Epithelial cell of proximal tubule (primary cell): ENCODE results near the gene SLC16A13. TPM values are rescaled to one million over a fixed set of nuclear protein-coding genes. Genes with fewer than 3 reads are reported as not detected.
"Not testable (repeated sequence)": the region's sequence is repeated elsewhere in the genome, so short reads cannot be mapped to it uniquely, and the experiment has no call there.

ENCODE experiments used
- DNase-seq: peaks from one replicate; pipeline ENCODE4 v3.0.0-alpha.2; 2011; ENCODE audit warnings: low read depth
- H3K4me3 ChIP-seq: 2 replicates; pipeline ENCODE4 v1.5.1; 2011; ENCODE audit warnings: low read depth, mild to moderate bottlenecking, low read length
- total RNA-seq: library from RNA; depleted of rRNA; stranded (reverse); fragments of >200 nt; gene quantifications from 2 replicates; pipeline ENCODE4 v1.2.3, GENCODE V29; 2015
- TF ChIP-seq, protein P1 (sequence below): conservative IDR thresholded peaks from 2 replicates; pipeline ENCODE4 v1.5.1; 2012; ENCODE audit warnings: low read depth, mild to moderate bottlenecking, low read length

SLC16A13 gene, protein sequence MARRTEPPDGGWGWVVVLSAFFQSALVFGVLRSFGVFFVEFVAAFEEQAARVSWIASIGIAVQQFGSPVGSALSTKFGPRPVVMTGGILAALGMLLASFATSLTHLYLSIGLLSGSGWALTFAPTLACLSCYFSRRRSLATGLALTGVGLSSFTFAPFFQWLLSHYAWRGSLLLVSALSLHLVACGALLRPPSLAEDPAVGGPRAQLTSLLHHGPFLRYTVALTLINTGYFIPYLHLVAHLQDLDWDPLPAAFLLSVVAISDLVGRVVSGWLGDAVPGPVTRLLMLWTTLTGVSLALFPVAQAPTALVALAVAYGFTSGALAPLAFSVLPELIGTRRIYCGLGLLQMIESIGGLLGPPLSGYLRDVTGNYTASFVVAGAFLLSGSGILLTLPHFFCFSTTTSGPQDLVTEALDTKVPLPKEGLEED
- total RNA-seq = 3.1 and 4.1 TPM in 2 replicates

DNA sequence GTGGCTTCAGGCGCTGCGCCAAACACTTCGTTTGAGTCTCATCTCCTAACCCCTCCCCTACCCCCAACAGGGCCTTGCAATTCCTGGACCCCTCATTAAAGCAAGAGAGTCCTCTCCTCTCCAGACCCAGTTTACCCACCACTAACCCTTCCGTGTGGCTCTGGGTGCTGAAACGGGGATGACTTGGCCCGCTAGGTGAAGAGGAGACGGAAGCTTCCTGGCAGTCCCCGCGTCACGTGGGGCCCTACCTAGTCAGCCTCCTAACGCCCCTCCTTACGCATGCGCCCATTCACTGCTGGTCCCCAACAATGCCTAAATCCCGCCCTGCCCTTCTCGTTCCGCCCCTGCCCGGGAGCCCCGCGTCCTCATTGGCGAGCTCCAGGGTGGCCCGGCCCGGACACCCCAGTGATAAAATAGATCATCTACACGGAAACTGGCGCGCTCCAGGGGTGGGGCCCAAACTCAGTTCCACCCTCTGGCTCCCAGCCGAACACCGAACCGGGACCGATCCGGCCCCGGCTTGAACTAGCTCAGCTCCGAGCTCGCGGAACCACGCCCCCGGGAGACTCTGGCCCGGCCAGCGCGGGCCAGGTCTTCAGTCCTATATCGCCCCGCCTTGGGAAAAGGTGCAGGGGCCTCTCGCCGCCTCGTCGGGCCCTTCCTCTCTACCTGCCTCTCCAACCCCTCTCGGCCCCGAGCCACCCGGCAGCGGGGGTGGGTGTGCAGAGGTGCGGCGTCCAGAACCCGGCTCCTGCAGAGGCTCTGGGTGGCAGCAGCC lies at the start of gene SLC16A13:
Gene SLC16A13 (plus strand): TSS at position 425 of the 778 bp plus-strand sequence. CDS start 368 bp downstream, outside the sequence.
- peak within 1 kb of the TSS; percentile 59 for H3K4me3 ChIP-seq
- DNase-seq = no peak
- TF ChIP-seq, protein P1, sequence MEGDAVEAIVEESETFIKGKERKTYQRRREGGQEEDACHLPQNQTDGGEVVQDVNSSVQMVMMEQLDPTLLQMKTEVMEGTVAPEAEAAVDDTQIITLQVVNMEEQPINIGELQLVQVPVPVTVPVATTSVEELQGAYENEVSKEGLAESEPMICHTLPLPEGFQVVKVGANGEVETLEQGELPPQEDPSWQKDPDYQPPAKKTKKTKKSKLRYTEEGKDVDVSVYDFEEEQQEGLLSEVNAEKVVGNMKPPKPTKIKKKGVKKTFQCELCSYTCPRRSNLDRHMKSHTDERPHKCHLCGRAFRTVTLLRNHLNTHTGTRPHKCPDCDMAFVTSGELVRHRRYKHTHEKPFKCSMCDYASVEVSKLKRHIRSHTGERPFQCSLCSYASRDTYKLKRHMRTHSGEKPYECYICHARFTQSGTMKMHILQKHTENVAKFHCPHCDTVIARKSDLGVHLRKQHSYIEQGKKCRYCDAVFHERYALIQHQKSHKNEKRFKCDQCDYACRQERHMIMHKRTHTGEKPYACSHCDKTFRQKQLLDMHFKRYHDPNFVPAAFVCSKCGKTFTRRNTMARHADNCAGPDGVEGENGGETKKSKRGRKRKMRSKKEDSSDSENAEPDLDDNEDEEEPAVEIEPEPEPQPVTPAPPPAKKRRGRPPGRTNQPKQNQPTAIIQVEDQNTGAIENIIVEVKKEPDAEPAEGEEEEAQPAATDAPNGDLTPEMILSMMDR = no peak

DNA sequence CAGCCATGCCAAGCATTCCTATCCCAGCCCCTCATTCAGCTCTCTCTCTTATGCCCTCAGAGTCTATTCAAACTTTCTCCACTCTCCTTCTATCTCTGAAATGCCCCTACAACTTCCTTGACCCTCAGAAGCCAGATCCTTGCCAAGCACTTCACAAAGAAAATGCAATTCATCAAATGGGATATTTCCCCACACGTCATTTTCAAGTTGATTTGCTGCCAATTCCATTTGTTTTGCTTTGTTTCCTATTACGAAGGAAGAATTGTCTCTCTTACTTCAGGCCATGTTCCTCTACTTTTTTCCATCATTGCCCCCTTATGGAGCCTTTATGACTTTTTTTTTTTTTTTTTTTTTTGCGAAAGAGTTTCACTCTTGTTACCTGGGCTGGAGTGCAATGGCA lies 49.1 kb upstream of the SLC16A13 start:
- TF ChIP-seq, protein P1 = no peak
- no peak for DNase-seq
- no peak overlapping the region for H3K4me3 ChIP-seq

DNA sequence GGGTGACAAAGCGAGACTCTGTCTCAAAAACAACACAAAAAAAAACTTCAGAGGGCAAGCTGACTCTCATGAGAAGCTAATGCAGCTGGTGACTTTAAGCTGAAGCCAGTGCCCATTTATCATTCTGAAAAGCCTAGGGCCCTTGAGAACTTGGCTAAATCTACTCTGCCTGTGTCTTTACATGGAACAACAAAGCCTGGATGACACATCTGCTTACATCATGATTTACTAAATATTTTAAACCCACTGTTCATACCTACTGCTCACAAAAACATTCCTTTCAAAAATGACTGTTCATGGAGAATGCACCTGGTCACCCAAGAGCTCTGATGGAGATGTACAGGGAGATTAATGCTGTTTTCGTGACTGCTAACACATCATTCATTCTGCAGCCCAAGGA lies 46.0 kb upstream of the SLC16A13 start:
- DNase-seq = no peak
- no peak overlapping the region for H3K4me3 ChIP-seq
- TF ChIP-seq, protein P1 = no peak

DNA sequence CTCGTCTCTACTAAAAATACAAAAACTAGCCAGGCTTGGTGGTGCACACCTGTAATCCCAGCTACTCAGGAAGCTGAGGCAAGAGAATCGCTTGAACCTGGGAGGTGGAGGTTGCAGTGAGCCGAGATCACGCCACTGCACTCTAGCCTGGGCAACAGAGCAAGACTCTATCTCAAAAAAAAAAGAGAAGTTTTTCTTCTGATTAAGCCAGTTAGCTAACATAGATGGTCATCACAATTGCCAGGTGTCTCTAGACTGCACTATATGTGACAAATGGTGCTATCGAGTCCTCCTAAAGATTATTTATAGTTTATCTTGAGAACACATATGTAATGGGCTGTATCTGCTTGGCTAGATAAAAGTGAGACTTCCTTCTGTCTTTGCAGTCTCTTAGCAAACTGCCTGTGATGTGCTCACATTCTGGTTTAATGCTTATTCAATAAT lies 42.2 kb upstream of the SLC16A13 start:
- H3K4me3 ChIP-seq, DNase-seq: not testable (repeated sequence)

DNA sequence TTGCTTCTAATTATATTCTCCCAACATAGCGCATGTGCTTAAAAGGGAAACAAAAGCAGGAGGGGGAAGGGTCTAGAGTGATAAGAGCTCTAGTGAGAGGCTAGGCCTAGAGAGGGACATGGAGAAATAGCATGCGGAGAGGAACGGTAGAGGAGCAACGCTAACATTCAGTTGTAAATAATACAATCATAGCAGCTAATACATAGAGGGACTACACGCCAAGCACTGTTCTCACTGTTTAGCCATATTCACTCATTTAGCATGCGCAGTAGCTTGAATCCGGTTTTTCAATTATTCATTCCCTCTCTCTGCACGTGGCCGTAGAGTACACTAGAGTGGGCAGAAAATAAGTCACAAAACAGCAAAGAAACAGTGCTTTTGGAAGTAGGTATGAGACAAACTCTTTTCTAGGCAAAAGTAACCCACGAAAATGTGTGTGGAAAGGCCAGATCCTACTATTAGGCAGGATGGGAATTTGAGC lies 41.7 kb upstream of the SLC16A13 start:
- no peak for DNase-seq
- TF ChIP-seq, protein P1 = no peak
- no peak overlapping the region for H3K4me3 ChIP-seq

DNA sequence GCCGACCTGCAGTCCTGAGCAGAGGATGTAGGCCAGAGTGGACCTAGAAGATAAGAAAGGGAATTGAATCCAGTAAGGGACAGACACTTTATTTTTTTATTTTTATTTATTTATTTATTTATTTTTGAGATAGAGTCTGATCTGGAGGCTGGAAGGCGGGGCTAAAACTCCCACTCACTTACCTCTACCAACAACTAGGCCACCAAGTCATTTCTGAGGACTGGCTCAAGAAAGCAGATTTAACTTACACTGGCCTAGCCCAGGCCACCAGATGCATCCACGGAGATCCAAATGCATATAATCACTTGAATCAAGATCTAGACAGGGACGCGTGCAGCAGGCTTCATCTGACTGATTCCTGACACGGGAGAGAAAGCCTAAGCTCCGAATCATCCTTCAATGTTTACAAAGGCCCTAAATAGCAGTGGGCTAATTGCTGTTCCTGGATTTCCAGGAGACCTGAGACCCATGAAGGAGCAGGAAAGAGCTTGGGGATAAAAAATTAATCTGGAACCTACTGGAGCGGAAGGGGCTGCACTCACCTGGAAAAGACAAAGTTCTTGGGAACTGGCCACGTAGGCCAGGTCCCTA lies 41.1 kb upstream of the SLC16A13 start:
- TF ChIP-seq, protein P1 = no peak
- DNase-seq = no peak
- H3K4me3 ChIP-seq = no peak overlapping the region
